H1 (cell line): ENCODE results near the gene SLC30A2. TPM values are rescaled to one million over a fixed set of nuclear protein-coding genes. Genes with fewer than 3 reads are reported as not detected.

Source experiments
- CTCF ChIA-PET: fragments of 300-600 bp; sonication (Branson Sonifier 250); formaldehyde crosslinking; loops from one replicate; lab custom pipeline; 2021; ENCODE audit not compliant: partially characterized antibody; lab: Charles Lee
- POLR2A ChIA-PET: fragments of 300-600 bp; sonication (Branson Sonifier 250); formaldehyde crosslinking; loops from one replicate; lab custom pipeline; 2021; ENCODE audit warnings: inconsistent platforms; ENCODE audit not compliant: partially characterized antibody; lab: Charles Lee
- DNase-seq, 2 experiments: peaks; one replicate each; pipeline versions ENCODE4 v3.0.0 to v3.0.0-alpha.2; 2010 to 2022; ENCODE audit warnings: low spot score in 2 of 2, low read depth in 1 of 2, mixed read lengths in 1 of 2
- FAIRE-seq: peaks from 2 replicates; lab custom pipeline; 2011; peaks lifted over from hg19 to GRCh38; lab: Jason Lieb, UNC
- H2AFZ ChIP-seq: 2 replicates; pipeline ENCODE4 v1.8.1; 2012; ENCODE audit warnings: low read length, inconsistent platforms
- H2AK5ac ChIP-seq: 2 replicates; pipeline ENCODE4 v1.6.1; 2013; ENCODE audit warnings: low read depth, low read length
- H2BK120ac ChIP-seq: replicated peaks from 2 replicates; pipeline ENCODE3; 2013; ENCODE audit warnings: low read depth, low read length, inconsistent platforms
- H2BK12ac ChIP-seq: 2 replicates; pipeline ENCODE4 v1.6.1; 2013; ENCODE audit warnings: low read depth, low read length
- H2BK15ac ChIP-seq: 2 replicates; pipeline ENCODE4 v1.6.1; 2013; ENCODE audit warnings: low read length
- H2BK20ac ChIP-seq: 2 replicates; pipeline ENCODE4 v1.6.1; 2013; ENCODE audit warnings: low read length
- H2BK5ac ChIP-seq: 2 replicates; pipeline ENCODE4 v1.6.1; 2013; ENCODE audit warnings: low read depth, low read length
- H3K14ac ChIP-seq: 2 replicates; pipeline ENCODE4 v1.6.1; 2013; ENCODE audit warnings: inconsistent platforms; ENCODE audit not compliant: insufficient read length
- H3K18ac ChIP-seq: 2 replicates; pipeline ENCODE4 v1.6.1; 2013; ENCODE audit warnings: low read length; ENCODE audit errors: extremely low read depth
- H3K23ac ChIP-seq: 2 replicates; pipeline ENCODE4 v1.6.1; 2013; ENCODE audit warnings: inconsistent platforms; ENCODE audit not compliant: insufficient read length
- H3K23me2 ChIP-seq: 2 replicates; pipeline ENCODE4 v1.6.1; 2013; ENCODE audit warnings: low read depth, low read length
- H3K27ac ChIP-seq: 2 replicates; pipeline ENCODE4 v1.6.1; 2011; ENCODE audit warnings: low read depth, low read length, inconsistent platforms
- H3K27me3 ChIP-seq, 4 experiments: replicated peaks in 1 of 4; 1 replicate in 1 of 4; 2 replicates in 3 of 4; pipeline versions ENCODE4 v1.6.1 to v1.8.1; 2011 to 2013; ENCODE audit warnings: low read length in 3 of 4, mild to moderate bottlenecking in 3 of 4, inconsistent platforms in 2 of 4, mixed read lengths in 2 of 4, moderate library complexity in 1 of 4; ENCODE audit not compliant: control insufficient read depth in 3 of 4, insufficient read depth in 3 of 4; ENCODE audit errors: extremely low read depth in 1 of 4
- H3K36me3 ChIP-seq, 4 experiments: 2 replicates each; pipeline versions ENCODE4 v1.6.1 to v1.8.1; 2011 to 2013; ENCODE audit warnings: mild to moderate bottlenecking in 4 of 4, low read length in 3 of 4, moderate library complexity in 2 of 4, control low read depth in 1 of 4, inconsistent platforms in 1 of 4; ENCODE audit not compliant: insufficient read depth in 4 of 4, control insufficient read depth in 2 of 4
- H3K4ac ChIP-seq: replicated peaks from 2 replicates; pipeline ENCODE3; 2013; ENCODE audit warnings: low read length, low read depth, mixed read lengths, inconsistent platforms; ENCODE audit not compliant: insufficient read length
- H3K4me1 ChIP-seq, 4 experiments: replicated peaks in 1 of 4; 1 replicate in 1 of 4; 2 replicates in 3 of 4; pipeline versions ENCODE4 v1.6.1 to v1.8.1; 2011 to 2013; ENCODE audit warnings: low read length in 3 of 4, inconsistent platforms in 2 of 4, mixed read lengths in 1 of 4; ENCODE audit not compliant: insufficient read depth in 4 of 4, control insufficient read depth in 3 of 4
- H3K4me2 ChIP-seq, 2 experiments: 2 replicates each; pipeline versions ENCODE4 v1.6.1 to v1.8.1; 2011 to 2013; ENCODE audit warnings: low read depth in 2 of 2, low read length in 2 of 2, control low read depth in 1 of 2, inconsistent platforms in 1 of 2, mild to moderate bottlenecking in 1 of 2; ENCODE audit not compliant: insufficient read depth in 1 of 2
- H3K4me3 ChIP-seq, 4 experiments: fragments of 200-600, 300-600 bp in 1 of 4; sonication (generic), shearing (Covaris generic), sonication (Bioruptor Twin) in 1 of 4; 2 replicates each; pipeline versions ENCODE4 v1.5.1 to v1.8.1; 2011 to 2016; ENCODE audit warnings: low read length in 4 of 4, low read depth in 3 of 4, control low read depth in 2 of 4, inconsistent platforms in 2 of 4, mild to moderate bottlenecking in 2 of 4, mixed read lengths in 1 of 4, moderate library complexity in 1 of 4; ENCODE audit not compliant: insufficient read depth in 2 of 4; ENCODE audit errors: extremely low read depth in 1 of 4
- H3K56ac ChIP-seq: replicated peaks from 2 replicates; pipeline ENCODE3; 2013; ENCODE audit warnings: low read depth, mild to moderate bottlenecking, mixed read lengths, low read length, inconsistent platforms; ENCODE audit not compliant: insufficient read length
- H3K79me1 ChIP-seq: 2 replicates; pipeline ENCODE4 v1.6.1; 2013; ENCODE audit warnings: low read depth, low read length, control low read depth
- H3K79me2 ChIP-seq, 2 experiments: 2 replicates each; pipeline versions ENCODE4 v1.6.1 to v1.8.1; 2012 to 2013; ENCODE audit warnings: low read length in 2 of 2, mild to moderate bottlenecking in 2 of 2, inconsistent platforms in 1 of 2; ENCODE audit not compliant: insufficient read depth in 2 of 2, control insufficient read depth in 1 of 2
- H3K9ac ChIP-seq, 4 experiments: replicated peaks in 1 of 4; 1 replicate in 1 of 4; 2 replicates in 3 of 4; pipeline versions ENCODE4 v1.6.1 to v1.8.1; 2011 to 2013; ENCODE audit warnings: low read depth in 3 of 4, low read length in 3 of 4, control low read depth in 2 of 4, mild to moderate bottlenecking in 2 of 4, moderate library complexity in 2 of 4, inconsistent platforms in 1 of 4; ENCODE audit errors: extremely low read depth in 1 of 4
- H3K9me3 ChIP-seq, 2 experiments: 2 replicates each; pipeline versions ENCODE4 v1.6.1 to v1.8.1; 2012 to 2013; ENCODE audit warnings: mild to moderate bottlenecking in 2 of 2, moderate library complexity in 2 of 2, control low read depth in 1 of 2, inconsistent platforms in 1 of 2, low read depth in 1 of 2, low read length in 1 of 2, mixed read lengths in 1 of 2; ENCODE audit not compliant: insufficient read depth in 2 of 2
- H4K20me1 ChIP-seq, 2 experiments: replicated peaks in 1 of 2; 2 replicates each; pipeline versions ENCODE3 to v1.8.1; 2011 to 2013; ENCODE audit warnings: inconsistent platforms in 2 of 2, low read length in 2 of 2, mild to moderate bottlenecking in 1 of 2; ENCODE audit not compliant: insufficient read depth in 2 of 2, control insufficient read depth in 1 of 2
- H4K5ac ChIP-seq: 2 replicates; pipeline ENCODE4 v1.6.1; 2013; ENCODE audit warnings: low read length, low read depth, mixed read lengths, inconsistent platforms; ENCODE audit not compliant: insufficient read length
- H4K8ac ChIP-seq: 2 replicates; pipeline ENCODE4 v1.8.0; 2013; ENCODE audit warnings: mild to moderate bottlenecking, moderate library complexity, low read length, inconsistent platforms; ENCODE audit not compliant: insufficient read depth; ENCODE audit errors: extremely low read depth
- H4K91ac ChIP-seq: replicated peaks from 2 replicates; pipeline ENCODE3; 2013; ENCODE audit warnings: low read length, mixed read lengths, inconsistent platforms; ENCODE audit not compliant: insufficient read length
- CBX8 ChIP-seq: fragments of 300-800, 300-1000 bp; sonication (generic); IDR thresholded peaks from 2 replicates; pipeline ENCODE4 v1.7.1; 2016; ENCODE audit warnings: low read depth, low read length, borderline replicate concordance
- CTBP2 ChIP-seq: IDR thresholded peaks from 2 replicates; pipeline ENCODE4 v1.7.0; 2011; ENCODE audit warnings: borderline replicate concordance, mild to moderate bottlenecking, moderate library complexity, mixed read lengths, low read length; ENCODE audit not compliant: insufficient read depth, insufficient read length
- E2F6 ChIP-seq: IDR thresholded peaks from 2 replicates; pipeline ENCODE4 v1.6.1; 2012; ENCODE audit warnings: inconsistent platforms
- FOSL1 ChIP-seq: IDR thresholded peaks from 2 replicates; pipeline ENCODE4 v1.6.1; 2011; ENCODE audit warnings: mild to moderate bottlenecking, low read depth, low read length, moderate library complexity; ENCODE audit not compliant: insufficient read depth
- GTF2F1 ChIP-seq: IDR thresholded peaks from 2 replicates; pipeline ENCODE4 v1.6.1; 2012; ENCODE audit warnings: low read depth, low read length, improper control_type of control experiment, borderline replicate concordance
- JUN ChIP-seq: IDR thresholded peaks from 2 replicates; pipeline ENCODE4 v1.6.1; 2011; ENCODE audit warnings: low read depth, mild to moderate bottlenecking, improper control_type of control experiment, low read length
- KDM4A ChIP-seq: IDR thresholded peaks from one replicate; pipeline ENCODE4 v1.7.1; 2012; ENCODE audit warnings: low read depth, mild to moderate bottlenecking, moderate library complexity, low read length, inconsistent platforms; ENCODE audit not compliant: severe bottlenecking
- RNF2 ChIP-seq: fragments of 200-900, 300-1000 bp; sonication (generic); IDR thresholded peaks from 2 replicates; pipeline ENCODE4 v1.7.1; 2016; ENCODE audit warnings: borderline replicate concordance, low read depth, mild to moderate bottlenecking, antibody characterized with exemption, low read length; ENCODE audit not compliant: poor library complexity, severe bottlenecking; ENCODE audit errors: missing control alignments
- RXRA ChIP-seq: IDR thresholded peaks from 2 replicates; pipeline ENCODE4 v1.6.1; 2011; ENCODE audit warnings: low read depth, mild to moderate bottlenecking, low read length, moderate library complexity; ENCODE audit not compliant: insufficient read depth
- SP4 ChIP-seq: IDR thresholded peaks from 2 replicates; pipeline ENCODE4 v1.6.1; 2012; ENCODE audit warnings: low read length, inconsistent platforms
- YY1 ChIP-seq: IDR thresholded peaks from 2 replicates; pipeline ENCODE4 v1.6.1; 2011; ENCODE audit warnings: low read depth, mild to moderate bottlenecking, low read length
- WGBS, 2 experiments: shearing (Covaris generic) in 1 of 2; methylation state at CpG; one replicate each; pipeline versions ENCODE4 v1.1.6 to v1.1.7; 2013 to 2015; ENCODE audit warnings: low lambda C conversion rate in 2 of 2, mixed read lengths in 2 of 2, inconsistent platforms in 1 of 2, low coverage in 1 of 2, missing lambda C conversion rate in 1 of 2; ENCODE audit not compliant: insufficient replicate concordance in 2 of 2, insufficient coverage in 1 of 2, insufficient read length in 1 of 2; ENCODE audit errors: extremely low coverage in 1 of 2, missing lambda C conversion rate in 1 of 2; 5-methylcytosine and 5-hydroxymethylcytosine counted together
- polyA plus RNA-seq, 7 experiments: library from polyadenylated mRNA; depleted of rRNA in 3 of 7; stranded (reverse) in 5 of 7; unstranded in 2 of 7; fragments of >200 nt in 5 of 7; fragments of 200-250 nt in 2 of 7; gene quantifications; 1 replicate in 5 of 7; 2 replicates in 1 of 7; 4 replicates in 1 of 7; pipeline versions ENCODE4 v1.2.1 to v1.2.3, GENCODE V29; 2011 to 2013; ENCODE audit warnings: missing spikeins in 2 of 7, mixed read lengths in 2 of 7
- total RNA-seq: library from RNA; stranded (reverse); fragmentation: NEBNext Ultra II Directional; extraction: Animal tissue kit (Norgen Biotek cat#: 25700); gene quantifications from 2 replicates; pipeline ENCODE4 v1.2.1, GENCODE V29; 2021

SLC30A2 gene
- total and polyA plus RNA-seq, 2 of the 8 experiments (the other 6 are each of a cell fraction or from before 2014, with no cell fraction given) = 0.19 to 0.76 TPM

- no peak overlapping the region for H3K56ac ChIP-seq
- no peak overlapping the region for H3K18ac ChIP-seq
- H3K9ac ChIP-seq = no peak overlapping the region
- WGBS, 2 experiments = 70% methylated on average over 10 of the region's 10 CpGs; no CpG with 5 or more reads in 1 of the 2 experiments
- no peak overlapping the region for H3K23ac ChIP-seq
- no peak overlapping the region for H3K4me2 ChIP-seq
- H2BK20ac ChIP-seq = no peak overlapping the region
- H3K79me1 ChIP-seq = no peaks in the 10 kb centered on the region
- H3K4me1 ChIP-seq = peaks cover 0 to 11% (median 5%) of the 10 kb centered on the region in 4 experiments; a peak in 3 of 7 replicates
- peaks cover 10% of the 10 kb centered on the region; the same call in 1 of the 2 replicates for H3K23me2 ChIP-seq
- no peak overlapping the region for H2AFZ ChIP-seq
- H3K27ac ChIP-seq = no peak overlapping the region
- H2BK15ac ChIP-seq = no peak overlapping the region
- H3K27me3 ChIP-seq = peaks cover 26 to 47% (median 40%) of the 10 kb centered on the region in 4 experiments
- ChIA-PET CTCF (interaction anchor here (0.6 to 1.3 kb wide), 4 partner anchors 10 to 94 kb away, joined by 3 read pairs; no protein-coding TSS in a partner anchor), POLR2A (interaction anchor here (0.8 kb wide), 1 partner anchor 9 kb away, joined by 4 read pairs; no protein-coding TSS in a partner anchor)
- H4K20me1 ChIP-seq = peaks cover 2% of the 10 kb centered on the region in 2 experiments
- no peak overlapping the region for H4K8ac ChIP-seq
- DNase-seq (no peak), FAIRE-seq (no peak)
- H3K9me3 ChIP-seq = no peaks in the 10 kb centered on the region
- H4K91ac ChIP-seq = no peak overlapping the region
- no peaks in the 10 kb centered on the region for H3K79me2 ChIP-seq
- H3K4me3 ChIP-seq = no peak overlapping the region
- no peak overlapping the region for H2BK12ac ChIP-seq
- H2BK120ac ChIP-seq = no peak overlapping the region
- H2AK5ac ChIP-seq = no peak overlapping the region
- H2BK5ac ChIP-seq = no peak overlapping the region
- no peaks in the 10 kb centered on the region; a peak in 1 of 8 replicates for H3K36me3 ChIP-seq
- H3K14ac ChIP-seq = no peak overlapping the region
- H4K5ac ChIP-seq = no peak overlapping the region
- no peak overlapping the region for H3K4ac ChIP-seq
- TF ChIP-seq KDM4A = no peak
- TF ChIP-seq RXRA = no peak
- no peak for TF ChIP-seq E2F6
- no peak for TF ChIP-seq RNF2
- TF ChIP-seq GTF2F1 = no peak
- no peak for TF ChIP-seq JUN
- no peak for TF ChIP-seq CTBP2
- no peak for TF ChIP-seq YY1
- TF ChIP-seq CBX8 = no peak
- TF ChIP-seq FOSL1 = no peak
- no peak for TF ChIP-seq SP4
These were observed 3.8 kb upstream of the SLC30A2 start for GRCh38 chr1:26049531-26050247.
